GM10847 (cell line): ENCODE measurements around the gene UBAC1.

Source experiments
- POLR2A ChIP-seq: IDR thresholded peaks from 2 replicates; pipeline ENCODE4 v1.6.1; 2011; ENCODE audit not compliant: insufficient read length; ENCODE audit errors: extremely low read depth

The UBAC1 gene

GRCh38 chr9:135961277-135961715 lies at the start of gene UBAC1:
TSS of gene UBAC1 (minus strand) at chr9:135961373. CDS start at chr9:135961162, 211 bp downstream.
- peak; percentile 8 for TF ChIP-seq POLR2A

- TF ChIP-seq POLR2A, result no peak
These were observed 49.6 kb upstream of the UBAC1 start for GRCh38 chr9:136010615-136011361.

GRCh38 chr9:136010176-136010575 lies 49.0 kb upstream of the UBAC1 start:
- TF ChIP-seq POLR2A, result no peak

- no peak for TF ChIP-seq POLR2A
These were observed 48.3 kb upstream of the UBAC1 start for GRCh38 chr9:136009516-136009915.

GRCh38 chr9:136008693-136008997 lies 47.5 kb upstream of the UBAC1 start:
- no peak for TF ChIP-seq POLR2A

- no peak for TF ChIP-seq POLR2A
These were observed 46.9 kb upstream of the UBAC1 start for GRCh38 chr9:136007934-136008692.

GRCh38 chr9:136007276-136007933 lies 46.2 kb upstream of the UBAC1 start:
- no peak for TF ChIP-seq POLR2A

GRCh38 chr9:136006169-136006568 lies 45.0 kb upstream of the UBAC1 start:
- TF ChIP-seq POLR2A, result no peak

- TF ChIP-seq POLR2A, result no peak
These were observed 43.5 kb upstream of the UBAC1 start for GRCh38 chr9:136004712-136005111.

- TF ChIP-seq POLR2A, result no peak
These were observed 43.0 kb upstream of the UBAC1 start for GRCh38 chr9:136004219-136004618.

- TF ChIP-seq POLR2A, result no peak
These were observed 42.4 kb upstream of the UBAC1 start for GRCh38 chr9:136003411-136004218.

GRCh38 chr9:136002881-136003280 lies 41.7 kb upstream of the UBAC1 start:
- TF ChIP-seq POLR2A, result no peak

GRCh38 chr9:136002215-136002614 lies 41.0 kb upstream of the UBAC1 start:
- no peak for TF ChIP-seq POLR2A

- no peak for TF ChIP-seq POLR2A
These were observed 40.1 kb upstream of the UBAC1 start for GRCh38 chr9:136001231-136001630.

- TF ChIP-seq POLR2A, result no peak
These were observed 37.4 kb upstream of the UBAC1 start for GRCh38 chr9:135998410-135999071.

- no peak for TF ChIP-seq POLR2A
These were observed 36.8 kb upstream of the UBAC1 start for GRCh38 chr9:135998016-135998380.
